Measurements from ENCODE around the gene FGFR4.
A peak's percentile ranks its signal among the peaks of the same experiment; 100 is the strongest.

FGFR4 gene

GRCh38 chr5:177112589-177113220, 26.0 kb downstream of the FGFR4 start:
- Histone ChIP-seq H3K27me3 (no peaks in the 10 kb centered on the region), H3K4me3 (ENCODE audit: low read depth, low read length) (no peak overlapping the region), H3K9me3 (no peaks in the 10 kb centered on the region), H3K36me3 (no peaks in the 10 kb centered on the region), H3K4me1 (no peaks in the 10 kb centered on the region)
- TF ChIP-seq, protein P1, sequence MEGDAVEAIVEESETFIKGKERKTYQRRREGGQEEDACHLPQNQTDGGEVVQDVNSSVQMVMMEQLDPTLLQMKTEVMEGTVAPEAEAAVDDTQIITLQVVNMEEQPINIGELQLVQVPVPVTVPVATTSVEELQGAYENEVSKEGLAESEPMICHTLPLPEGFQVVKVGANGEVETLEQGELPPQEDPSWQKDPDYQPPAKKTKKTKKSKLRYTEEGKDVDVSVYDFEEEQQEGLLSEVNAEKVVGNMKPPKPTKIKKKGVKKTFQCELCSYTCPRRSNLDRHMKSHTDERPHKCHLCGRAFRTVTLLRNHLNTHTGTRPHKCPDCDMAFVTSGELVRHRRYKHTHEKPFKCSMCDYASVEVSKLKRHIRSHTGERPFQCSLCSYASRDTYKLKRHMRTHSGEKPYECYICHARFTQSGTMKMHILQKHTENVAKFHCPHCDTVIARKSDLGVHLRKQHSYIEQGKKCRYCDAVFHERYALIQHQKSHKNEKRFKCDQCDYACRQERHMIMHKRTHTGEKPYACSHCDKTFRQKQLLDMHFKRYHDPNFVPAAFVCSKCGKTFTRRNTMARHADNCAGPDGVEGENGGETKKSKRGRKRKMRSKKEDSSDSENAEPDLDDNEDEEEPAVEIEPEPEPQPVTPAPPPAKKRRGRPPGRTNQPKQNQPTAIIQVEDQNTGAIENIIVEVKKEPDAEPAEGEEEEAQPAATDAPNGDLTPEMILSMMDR (IDR thresholded peaks at IDR 0.05; ENCODE audit: low read depth, low read length): no peak
- no peak for DNase-seq

DNA sequence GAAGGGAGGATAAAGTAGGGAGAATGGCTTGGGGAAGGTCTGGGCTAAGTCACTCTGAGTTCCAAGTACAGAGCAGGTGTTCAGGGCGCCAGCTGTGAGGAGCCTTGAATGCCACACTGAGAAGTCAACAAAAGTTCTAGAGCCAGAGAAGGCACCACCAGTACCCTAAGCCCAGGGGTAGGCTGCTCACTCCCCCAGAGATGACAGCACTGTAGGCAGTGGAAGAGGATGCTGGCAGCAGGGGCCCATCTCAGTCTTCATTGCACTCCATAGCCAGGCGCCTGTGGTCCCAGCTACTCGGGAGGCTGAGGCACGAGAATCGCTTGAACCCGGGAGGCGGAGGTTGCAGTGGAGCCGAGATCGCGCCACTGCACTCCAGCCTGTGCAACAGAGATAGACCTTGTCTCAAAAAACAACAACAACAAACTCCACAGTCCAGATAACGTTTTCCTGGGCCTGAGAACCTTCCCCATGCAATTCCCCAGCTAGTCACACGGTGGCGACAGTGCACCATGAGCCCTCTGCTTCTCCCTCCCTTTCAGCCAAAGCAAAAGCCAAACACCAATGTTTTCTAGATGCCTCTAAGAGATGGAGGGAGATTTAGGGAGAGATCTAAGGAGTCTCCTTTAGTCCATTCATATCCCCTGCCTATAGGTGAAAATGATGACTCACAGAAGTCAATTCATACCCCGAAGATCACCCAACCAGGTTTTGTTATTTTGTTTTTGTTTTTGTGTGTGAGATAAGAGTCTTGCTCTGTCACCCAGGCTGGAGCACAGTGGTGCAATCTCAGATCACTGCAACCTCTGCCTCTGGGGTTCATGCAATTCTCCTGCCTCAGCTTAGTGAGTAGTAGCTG, 27.1 kb downstream of the FGFR4 start:
- H3K36me3 ChIP-seq: no peaks in the 10 kb centered on the region
- TF ChIP-seq, protein P1 (IDR thresholded peaks at IDR 0.05; ENCODE audit: low read depth, low read length): peak; percentile 100
- H3K9me3 ChIP-seq: no peaks in the 10 kb centered on the region
- H3K4me1 ChIP-seq: no peaks in the 10 kb centered on the region
- H3K27me3 ChIP-seq: no peaks in the 10 kb centered on the region
- peak; percentile 72 for DNase-seq
- no peak overlapping the region for H3K4me3 ChIP-seq (ENCODE audit: low read depth, low read length)

DNA sequence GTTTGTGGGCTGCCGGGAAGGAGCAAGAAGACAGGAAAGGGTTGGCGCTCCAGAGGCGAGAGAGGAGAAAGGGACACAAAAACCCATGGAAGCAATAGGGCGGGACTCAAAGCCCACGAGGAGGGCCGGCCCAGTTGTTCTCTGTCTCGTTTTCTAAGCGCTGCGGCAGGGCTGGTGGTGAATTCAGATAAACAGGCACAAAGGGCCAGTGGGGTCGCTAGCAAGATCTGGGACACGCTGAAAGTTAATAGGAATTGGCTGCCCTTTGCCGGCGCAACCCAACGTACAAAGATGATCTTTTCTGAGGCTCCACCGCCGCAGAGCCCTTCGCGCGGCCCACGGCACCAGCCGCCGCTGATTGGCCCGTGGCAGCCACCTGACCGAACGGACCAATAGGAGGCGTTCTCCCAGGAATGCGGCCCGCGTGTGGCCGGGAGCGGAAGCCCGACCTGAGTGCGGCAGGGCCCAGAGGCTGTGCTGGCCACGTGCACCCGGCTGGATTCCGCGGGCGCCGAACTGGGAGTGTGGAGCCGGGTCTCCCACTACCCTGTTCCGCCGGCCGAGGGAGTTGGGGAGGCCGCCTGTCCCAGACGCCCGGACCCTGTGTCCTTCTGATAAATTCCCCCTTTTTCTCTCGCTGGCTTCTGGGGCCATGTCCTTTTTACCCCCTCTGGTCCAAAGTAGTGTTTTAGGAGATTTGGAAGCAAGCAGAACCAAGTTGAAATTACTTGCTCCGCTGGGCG, 30.1 kb downstream of the FGFR4 start:
- TF ChIP-seq, protein P1 (IDR thresholded peaks at IDR 0.05; ENCODE audit: low read depth, low read length): no peak
- Histone ChIP-seq H3K36me3 (no peaks in the 10 kb centered on the region), H3K4me3 (ENCODE audit: low read depth, low read length) (no peak overlapping the region), H3K4me1 (no peaks in the 10 kb centered on the region), H3K9me3 (no peaks in the 10 kb centered on the region), H3K27me3 (no peaks in the 10 kb centered on the region)
- no peak for DNase-seq

DNA sequence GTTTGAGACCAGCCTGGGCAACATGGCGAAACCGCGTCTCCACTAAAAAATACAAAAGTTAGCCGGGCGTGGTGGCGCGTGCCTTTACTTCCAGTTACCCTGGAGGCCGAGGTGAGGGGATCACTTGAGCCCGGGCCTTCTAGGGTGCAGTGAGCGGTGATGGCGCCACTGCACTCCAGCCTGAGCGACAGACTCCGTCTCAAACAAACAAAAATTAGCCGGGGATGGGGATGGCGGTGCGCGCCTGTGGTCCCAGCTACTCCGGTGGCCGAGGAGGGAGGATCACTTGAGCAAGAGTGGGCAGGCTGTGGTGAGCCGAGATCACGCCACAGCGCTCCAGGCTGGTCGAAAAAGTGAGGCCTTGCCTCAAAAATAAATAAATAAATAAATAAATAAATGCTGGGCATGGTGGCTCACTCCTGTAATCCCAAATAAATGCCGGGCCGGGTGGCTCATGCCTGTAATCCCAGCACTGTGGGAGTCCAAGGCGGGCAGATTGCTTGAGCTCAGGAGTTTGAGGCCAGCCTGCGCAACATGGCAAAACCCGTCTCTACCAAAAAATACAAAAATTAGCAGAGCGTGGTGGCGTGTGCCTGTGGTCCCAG, 30.8 kb downstream of the FGFR4 start:
- TF ChIP-seq, protein P1 (IDR thresholded peaks at IDR 0.05; ENCODE audit: low read depth, low read length): no peak
- no peaks in the 10 kb centered on the region for H3K4me1 ChIP-seq
- no peaks in the 10 kb centered on the region for H3K27me3 ChIP-seq
- H3K36me3 ChIP-seq: no peaks in the 10 kb centered on the region
- no peak overlapping the region for H3K4me3 ChIP-seq (ENCODE audit: low read depth, low read length)
- DNase-seq: no peak
- H3K9me3 ChIP-seq: no peaks in the 10 kb centered on the region

- TF ChIP-seq, protein P1 (IDR thresholded peaks at IDR 0.05; ENCODE audit: low read depth, low read length): no peak
- Histone ChIP-seq H3K9me3 (no peaks in the 10 kb centered on the region), H3K27me3 (no peaks in the 10 kb centered on the region), H3K36me3 (no peaks in the 10 kb centered on the region), H3K4me1 (no peaks in the 10 kb centered on the region), H3K4me3 (ENCODE audit: low read depth, low read length) (no peak overlapping the region)
- DNase-seq: no peak
Observed at GRCh38 chr5:177122566-177122965, 35.9 kb downstream of the FGFR4 start.
